ENCODE results near the gene UCN. TPM values are rescaled to one million over a fixed set of nuclear protein-coding genes. Genes with fewer than 3 reads are reported as not detected.

Gene UCN
- total RNA-seq, 1 experiment from 2014 or later = 3.6 TPM

- ChIA-PET POLR2A (ENCODE audit: unreplicated experiment) (no interaction called here), CTCF (no interaction called here)
- Histone ChIP-seq H3K27ac (ENCODE audit: low read length) (no peak overlapping the region), H3K36me3 (ENCODE audit: low read depth, low read length) (no peaks in the 10 kb centered on the region), H3F3A (ENCODE audit: low read length, unreplicated experiment) (no peaks in the 10 kb centered on the region), H2AFZ (ENCODE audit: low read length) (no peak overlapping the region), H4K20me1 (ENCODE audit: low read length) (no peaks in the 10 kb centered on the region), H3K4me1 (ENCODE audit: insufficient read depth, low read length) (no peaks in the 10 kb centered on the region), H3K27me3 (ENCODE audit: low read length) (no peaks in the 10 kb centered on the region), H3K9me2 (replicated peaks; ENCODE audit: low read length) (no peaks in the 10 kb centered on the region), H3K9ac (ENCODE audit: low read length) (no peak overlapping the region), H3K4me3 (ENCODE audit: low read length) (no peak overlapping the region), H3K9me3 (ENCODE audit: low read length) (no peaks in the 10 kb centered on the region), H3K79me2 (ENCODE audit: low read length) (no peaks in the 10 kb centered on the region), H3K4me2 (ENCODE audit: low read length) (no peak overlapping the region)
- TF ChIP-seq EZH2phosphoT487 (IDR thresholded peaks at IDR 0.05; ENCODE audit: borderline replicate concordance, low read length) (no peak), EZH2 (IDR thresholded peaks at IDR 0.05; ENCODE audit: low read length, unreplicated experiment) (no peak)
- ATAC-seq (no peak), DNase-seq (no peak)
- no TSS peak for BruUV-seq (replicated peaks)
- intact Hi-C loops (cut with micrococcal nuclease) = no loop called here
These were observed 5.8 kb upstream of the UCN start for GRCh38 chr2:27313882-27314645.

GRCh38 chr2:27312152-27312551 is 3.9 kb upstream of the UCN start:
- H3K9ac ChIP-seq (ENCODE audit: low read length) = no peak overlapping the region
- TF ChIP-seq EZH2 (IDR thresholded peaks at IDR 0.05; ENCODE audit: low read length, unreplicated experiment) = no peak
- TF ChIP-seq EZH2phosphoT487 (IDR thresholded peaks at IDR 0.05; ENCODE audit: borderline replicate concordance, low read length) = no peak
- TF ChIP-seq CTCF (conservative IDR thresholded peaks at IDR 0.05; ENCODE audit: low read depth, low read length) = no peak
- H3K4me3 ChIP-seq (ENCODE audit: low read length) = no peak overlapping the region
- no peak overlapping the region for H3K4me2 ChIP-seq (ENCODE audit: low read length)
- ChIA-PET POLR2A (ENCODE audit: unreplicated experiment) (no interaction called here), CTCF (no interaction called here)
- no peaks in the 10 kb centered on the region for H4K20me1 ChIP-seq (ENCODE audit: low read length)
- H3K36me3 ChIP-seq (ENCODE audit: low read depth, low read length) = no peaks in the 10 kb centered on the region
- DNase-seq (no peak), ATAC-seq (no peak)
- no peaks in the 10 kb centered on the region for H3K27me3 ChIP-seq (ENCODE audit: low read length)
- intact Hi-C loops (cut with micrococcal nuclease) = no loop called here
- no peaks in the 10 kb centered on the region for H3K9me2 ChIP-seq (replicated peaks; ENCODE audit: low read length)
- H2AFZ ChIP-seq (ENCODE audit: low read length) = no peak overlapping the region
- no peaks in the 10 kb centered on the region for H3K9me3 ChIP-seq (ENCODE audit: low read length)
- no peaks in the 10 kb centered on the region for H3K4me1 ChIP-seq (ENCODE audit: insufficient read depth, low read length)
- no peaks in the 10 kb centered on the region for H3K79me2 ChIP-seq (ENCODE audit: low read length)
- no peaks in the 10 kb centered on the region for H3F3A ChIP-seq (ENCODE audit: low read length, unreplicated experiment)
- BruUV-seq (replicated peaks) = no TSS peak
- no peak overlapping the region for H3K27ac ChIP-seq (ENCODE audit: low read length)

- Histone ChIP-seq H3K79me2 (ENCODE audit: low read length) (no peaks in the 10 kb centered on the region), H3K4me1 (ENCODE audit: insufficient read depth, low read length) (no peaks in the 10 kb centered on the region), H3K9me3 (ENCODE audit: low read length) (no peaks in the 10 kb centered on the region), H3K9ac (ENCODE audit: low read length) (no peak overlapping the region), H3K4me2 (ENCODE audit: low read length) (no peak overlapping the region), H3K27ac (ENCODE audit: low read length) (no peak overlapping the region), H2AFZ (ENCODE audit: low read length) (no peak overlapping the region), H3K27me3 (ENCODE audit: low read length) (no peaks in the 10 kb centered on the region), H3K9me2 (replicated peaks; ENCODE audit: low read length) (no peaks in the 10 kb centered on the region), H4K20me1 (ENCODE audit: low read length) (no peaks in the 10 kb centered on the region), H3F3A (ENCODE audit: low read length, unreplicated experiment) (no peaks in the 10 kb centered on the region), H3K36me3 (ENCODE audit: low read depth, low read length) (no peaks in the 10 kb centered on the region), H3K4me3 (ENCODE audit: low read length) (no peak overlapping the region)
- POLR2A ChIA-PET (ENCODE audit: unreplicated experiment) = no interaction called here
- CTCF ChIA-PET = no interaction called here
- intact Hi-C loops (cut with micrococcal nuclease) = no loop called here
- TF ChIP-seq CTCF (conservative IDR thresholded peaks at IDR 0.05; ENCODE audit: low read depth, low read length) (no peak), EZH2phosphoT487 (IDR thresholded peaks at IDR 0.05; ENCODE audit: borderline replicate concordance, low read length) (no peak)
- ATAC-seq (no peak), DNase-seq (no peak)
- TSS peak; percentile 45 for BruUV-seq (replicated peaks)
These were observed 1.4 kb upstream of the UCN start for GRCh38 chr2:27309651-27310050.

Data from PC-3 (cell line).